HG02798 (cell line): ENCODE results near the gene ZNF502.

Source experiments
- ATAC-seq: cut with Tn5 transposase; IDR thresholded peaks from one replicate; pipeline ENCODE4 v1.9.1; 2021; ENCODE audit warnings: mild to moderate bottlenecking; ENCODE audit not compliant: unreplicated experiment, poor library complexity

ZNF502 gene

DNA sequence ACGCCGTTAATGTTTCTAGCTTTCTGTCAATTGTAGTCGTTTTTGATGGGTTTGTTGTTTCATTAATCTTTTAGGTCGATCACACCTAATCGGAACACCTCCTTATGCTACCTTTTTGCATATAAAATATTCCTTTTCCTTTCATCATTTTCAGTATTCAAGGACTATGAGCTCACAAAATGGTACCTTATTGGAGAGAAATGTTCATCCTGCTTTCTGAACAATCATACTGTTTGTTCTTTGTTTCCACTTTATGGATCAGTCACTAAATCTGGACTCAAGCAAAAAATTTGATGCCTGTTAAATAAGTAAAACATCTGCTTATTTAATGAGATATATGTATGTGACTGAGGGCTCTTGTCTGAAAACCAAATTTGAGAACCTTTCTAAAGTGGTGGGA is 50.2 kb downstream of the ZNF502 start:
- ATAC-seq, result no peak

DNA sequence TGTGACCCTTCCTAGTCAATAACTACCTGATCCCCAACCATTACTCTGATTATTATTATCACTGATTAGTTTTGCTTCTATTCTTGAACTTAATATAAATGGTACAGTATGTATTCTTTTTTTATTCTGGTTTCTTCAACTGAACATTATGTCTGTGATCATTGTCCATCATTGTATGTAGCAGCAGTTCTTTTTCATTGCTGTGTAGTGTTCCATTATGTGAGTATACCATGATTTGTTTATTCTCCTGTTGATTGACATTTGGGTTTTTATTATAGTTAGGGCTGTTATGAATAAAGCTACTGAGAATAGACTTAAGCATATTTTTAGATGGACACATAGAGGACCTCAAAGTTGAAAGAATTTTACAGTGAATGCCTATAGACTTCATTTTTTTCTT is 51.8 kb downstream of the ZNF502 start:
- no peak for ATAC-seq

DNA sequence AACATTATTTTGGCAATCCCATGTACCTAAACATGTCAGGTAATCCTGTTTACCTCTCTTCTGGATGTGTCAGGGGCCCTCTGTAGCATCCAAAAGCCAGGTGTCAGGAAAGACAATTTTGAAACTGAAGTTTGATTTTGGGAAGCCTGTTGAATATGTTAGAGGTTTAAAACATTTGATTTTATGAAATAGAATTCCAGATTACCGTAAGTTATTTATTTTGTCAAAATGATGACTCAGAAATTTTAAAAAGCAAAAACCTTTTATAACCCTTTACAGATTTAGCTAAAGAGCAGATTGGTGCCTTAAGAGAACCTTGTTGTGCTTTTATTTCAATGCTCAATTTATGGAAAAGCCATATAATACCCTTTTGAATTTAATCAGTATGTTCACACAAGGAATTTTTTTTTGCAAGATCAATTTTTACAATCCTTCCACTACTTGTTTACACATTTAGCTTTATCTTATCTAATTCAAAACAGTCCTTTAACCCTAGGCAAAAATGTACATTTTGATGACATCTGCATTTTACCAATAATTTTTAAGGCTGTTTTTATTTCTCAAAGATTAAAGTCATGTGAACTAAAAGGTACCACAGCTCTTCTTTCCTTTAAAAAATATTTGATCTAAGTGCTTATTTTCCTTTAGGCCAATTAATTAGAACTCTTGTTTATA is 59.1 kb downstream of the ZNF502 start:
- no peak for ATAC-seq

DNA sequence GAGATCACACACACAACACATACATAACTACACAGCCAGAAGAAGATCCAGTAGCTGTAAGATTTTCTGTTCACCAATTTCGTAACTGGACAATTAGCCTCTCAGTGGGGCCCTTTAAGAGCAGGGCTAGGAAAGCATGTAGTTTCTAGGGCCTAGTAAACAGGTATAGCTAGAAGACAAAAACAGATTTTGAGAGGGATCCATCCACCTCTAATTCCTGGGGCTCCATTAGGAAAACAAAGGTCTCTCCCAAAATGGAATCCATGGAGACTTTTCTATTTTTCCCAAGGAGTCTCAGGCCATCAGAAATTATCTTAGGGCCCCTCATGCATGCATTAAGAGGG is 59.6 kb downstream of the ZNF502 start:
- ATAC-seq, result no peak
